Daoy (cell line): Measurements from ENCODE around the gene ATP1A4. TPM values are rescaled to one million over a fixed set of nuclear protein-coding genes. Genes with fewer than 3 reads are reported as not detected.
"Not testable (repeated sequence)": the region's sequence is repeated elsewhere in the genome, so short reads cannot be mapped to it uniquely, and the experiment has no call there.

ENCODE experiments used
- DNase-seq: peaks from one replicate; pipeline ENCODE4 v3.0.0-alpha.2; 2015; ENCODE audit warnings: low read depth
- total RNA-seq: library from RNA; depleted of rRNA; stranded (reverse); fragments of >200 nt; shearing (Covaris generic); gene quantifications from 2 replicates; pipeline ENCODE4 v1.2.3, GENCODE V29; 2014

Gene ATP1A4
- total RNA-seq, 1 experiment from 2014 or later, result not detected

DNA sequence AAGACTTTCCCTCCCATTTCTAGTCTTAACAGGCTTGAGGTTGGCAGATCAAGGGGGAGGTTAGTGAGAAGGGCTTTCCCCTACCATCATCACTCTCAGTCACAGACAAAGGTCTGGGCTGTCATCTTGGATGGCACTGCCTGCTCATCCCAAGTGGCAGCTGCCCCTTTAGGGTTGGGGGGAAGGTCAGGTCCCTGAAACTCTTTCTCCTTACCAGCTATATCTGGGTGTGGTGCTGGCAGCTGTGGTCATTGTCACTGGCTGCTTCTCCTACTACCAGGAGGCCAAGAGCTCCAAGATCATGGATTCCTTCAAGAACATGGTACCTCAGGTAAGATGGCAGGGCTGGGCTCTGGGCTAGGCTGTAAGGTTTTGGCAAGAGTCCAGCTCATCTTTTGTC, 27.7 kb upstream of the ATP1A4 start:
- DNase-seq, result no peak

- DNase-seq, result peak; percentile 87
Observed at GRCh38 chr1:160124705-160125478, 26.5 kb upstream of the ATP1A4 start.

- peak; percentile 79 for DNase-seq
Observed at GRCh38 chr1:160125746-160126145, 25.7 kb upstream of the ATP1A4 start.

- not testable (repeated sequence) for DNase-seq
Observed at GRCh38 chr1:160126342-160126741, 25.1 kb upstream of the ATP1A4 start.

GRCh38 chr1:160127381-160127780, 24.0 kb upstream of the ATP1A4 start:
- DNase-seq, result no peak

DNA sequence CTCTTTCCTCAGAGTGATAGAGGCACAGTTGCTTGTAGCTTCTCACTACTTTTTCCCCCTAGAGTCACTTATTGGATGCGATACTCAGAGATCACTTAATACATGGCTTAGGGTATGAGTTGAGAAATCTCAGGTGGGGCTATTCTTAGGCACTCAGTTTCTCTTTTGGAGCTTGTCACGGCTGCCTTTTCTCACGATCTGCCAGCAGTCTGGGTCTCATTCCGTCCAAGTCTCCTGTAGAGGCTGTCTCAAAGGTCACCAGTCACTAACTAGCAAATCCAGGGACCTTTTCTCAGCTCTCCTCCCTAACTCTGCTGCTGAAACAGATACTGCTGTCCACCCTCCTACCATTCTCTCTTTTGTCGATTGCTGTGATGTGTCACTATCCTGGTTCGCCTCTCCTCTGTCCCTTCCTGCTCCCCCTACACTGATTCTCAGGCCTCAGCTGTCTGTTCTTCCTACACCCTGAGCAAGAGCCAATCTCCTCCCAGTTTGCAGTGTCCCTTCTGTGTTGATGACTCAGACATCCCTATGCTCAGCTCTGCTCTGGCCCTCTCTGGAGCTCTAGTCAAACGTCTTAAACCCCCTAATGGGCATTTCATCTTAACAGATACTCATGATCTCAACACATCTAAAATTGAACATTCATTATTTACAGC, 23.4 kb upstream of the ATP1A4 start:
- DNase-seq, result peak; percentile 51

- no peak for DNase-seq
Observed at GRCh38 chr1:160128636-160129035, 22.8 kb upstream of the ATP1A4 start.

DNA sequence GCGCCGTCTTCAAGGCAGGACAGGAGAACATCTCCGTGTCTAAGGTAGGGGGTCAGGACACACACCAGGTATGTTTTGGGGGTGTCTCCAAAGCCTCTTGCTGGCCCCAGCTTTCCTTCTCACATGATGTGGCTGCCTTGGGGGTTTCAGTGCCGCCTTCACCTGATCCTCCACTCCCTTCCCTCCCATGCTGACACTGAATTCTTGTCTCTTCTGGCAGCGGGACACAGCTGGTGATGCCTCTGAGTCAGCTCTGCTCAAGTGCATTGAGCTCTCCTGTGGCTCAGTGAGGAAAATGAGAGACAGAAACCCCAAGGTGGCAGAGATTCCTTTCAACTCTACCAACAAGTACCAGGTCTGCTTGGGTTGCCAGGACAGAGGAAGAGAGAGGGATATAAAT, 22.4 kb upstream of the ATP1A4 start:
- DNase-seq, result peak; percentile 46

DNA sequence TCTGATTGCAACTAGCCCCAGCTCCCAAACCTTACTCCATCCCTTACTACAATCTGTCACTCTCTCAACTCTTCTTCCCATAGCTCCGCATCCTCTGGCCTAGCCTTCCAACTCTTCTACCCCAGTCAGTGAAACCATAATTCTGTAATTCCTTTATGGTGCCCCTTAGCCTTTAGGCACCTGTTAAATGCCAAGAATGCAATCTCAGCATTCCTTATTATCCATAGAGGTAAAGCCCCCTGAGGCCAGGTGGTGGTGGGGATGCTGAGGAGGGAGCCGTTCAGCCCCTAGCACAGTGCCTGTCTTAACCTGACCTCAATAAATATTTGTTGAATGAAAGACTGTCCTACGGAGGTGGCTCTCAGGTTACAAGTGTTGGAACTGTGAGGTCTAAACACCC, 21.8 kb upstream of the ATP1A4 start:
- no peak for DNase-seq

GRCh38 chr1:160129966-160130365, 21.4 kb upstream of the ATP1A4 start:
- DNase-seq, result no peak

DNA sequence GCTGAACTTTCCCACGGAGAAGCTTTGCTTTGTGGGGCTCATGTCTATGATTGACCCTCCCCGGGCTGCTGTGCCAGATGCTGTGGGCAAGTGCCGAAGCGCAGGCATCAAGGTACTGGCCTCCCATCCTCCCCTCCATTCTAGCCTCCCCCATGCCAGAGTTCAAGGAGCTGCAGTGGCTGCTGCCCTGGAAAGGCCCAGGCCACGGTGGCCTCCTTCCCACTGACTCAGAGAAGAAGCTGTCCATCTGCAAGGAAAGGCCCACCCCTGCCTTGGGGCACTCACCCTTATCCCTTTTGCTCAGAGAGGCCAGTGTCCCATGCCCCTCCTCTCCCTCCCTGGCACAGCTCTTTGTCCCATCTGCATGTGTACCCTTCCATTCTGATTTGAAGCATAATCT, 20.9 kb upstream of the ATP1A4 start:
- no peak for DNase-seq

DNA sequence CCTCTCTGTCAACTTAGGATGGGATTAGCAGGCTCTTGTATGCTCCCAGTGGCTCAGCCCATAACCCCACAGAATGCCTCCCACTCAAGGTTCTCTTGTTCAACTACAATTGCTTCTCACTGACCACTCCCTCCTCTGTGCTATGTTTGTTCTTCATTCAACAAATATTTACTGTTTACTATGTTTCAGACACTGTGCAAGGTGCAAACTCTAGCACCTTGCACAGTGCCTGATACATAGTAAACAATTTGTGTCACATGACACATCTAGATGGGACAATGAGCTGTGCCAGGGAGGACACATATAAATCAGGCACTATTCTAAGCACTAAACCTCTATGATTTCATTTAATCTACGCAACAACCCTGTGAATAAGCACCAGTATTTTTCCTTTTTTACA, 20.5 kb upstream of the ATP1A4 start:
- DNase-seq, result no peak

- no peak for DNase-seq
Observed at GRCh38 chr1:160131803-160132565, 19.4 kb upstream of the ATP1A4 start.

DNA sequence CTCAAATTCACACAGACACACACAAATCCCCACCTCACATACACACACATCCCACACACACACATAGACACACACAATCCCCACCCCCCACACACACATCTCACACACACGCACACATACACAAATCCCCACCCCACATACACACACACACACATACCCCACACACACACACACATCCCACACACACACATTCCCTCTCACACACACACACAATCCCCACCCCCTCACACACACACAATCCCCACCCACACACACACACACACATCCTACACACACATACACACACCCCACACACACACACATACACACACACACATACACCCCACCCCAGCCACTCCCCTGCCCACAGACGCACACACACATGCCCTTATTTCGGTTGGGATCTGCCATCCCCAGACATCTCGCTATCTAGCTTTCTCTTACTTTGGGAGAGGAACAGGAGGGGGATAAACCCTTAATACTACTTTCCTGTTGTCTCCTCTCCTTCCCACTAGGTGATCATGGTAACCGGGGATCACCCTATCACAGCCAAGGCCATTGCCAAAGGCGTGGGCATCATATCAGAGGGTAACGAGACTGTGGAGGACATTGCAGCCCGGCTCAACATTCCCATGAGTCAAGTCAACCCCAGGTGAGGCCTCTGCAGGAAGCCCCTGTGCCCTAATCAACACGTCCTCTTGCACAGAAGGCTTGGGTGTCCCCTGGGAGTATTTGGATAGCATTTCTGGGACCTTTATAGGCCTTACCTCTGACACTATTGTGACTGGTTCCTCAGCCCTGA, 17.2 kb upstream of the ATP1A4 start:
- DNase-seq, result no peak

GRCh38 chr1:160134791-160135572, 16.4 kb upstream of the ATP1A4 start:
- DNase-seq, result no peak

GRCh38 chr1:160136121-160136925, 15.1 kb upstream of the ATP1A4 start:
- no peak for DNase-seq

- DNase-seq, result no peak
Observed at GRCh38 chr1:160136926-160137200, 14.5 kb upstream of the ATP1A4 start.

GRCh38 chr1:160137216-160137862, 14.1 kb upstream of the ATP1A4 start:
- no peak for DNase-seq

DNA sequence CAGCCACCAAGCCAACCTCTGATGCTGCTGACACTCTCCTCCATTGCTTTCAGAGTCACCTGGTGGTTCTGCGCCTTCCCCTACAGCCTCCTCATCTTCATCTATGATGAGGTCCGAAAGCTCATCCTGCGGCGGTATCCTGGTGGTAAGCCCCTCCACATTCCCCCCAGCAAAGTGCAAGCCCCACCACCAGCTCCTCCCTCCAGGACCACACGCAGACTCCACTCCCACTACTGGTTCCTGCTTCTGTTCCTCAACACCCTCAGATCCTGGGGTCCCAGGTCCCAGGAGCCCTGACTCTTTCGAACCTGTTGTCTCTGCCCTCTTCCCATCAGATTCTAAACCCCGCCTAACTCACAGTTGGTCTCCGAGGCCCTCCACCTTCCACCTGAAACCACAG, 11.6 kb upstream of the ATP1A4 start:
- DNase-seq, result no peak

- DNase-seq, result no peak
Observed at GRCh38 chr1:160143695-160144094, 7.7 kb upstream of the ATP1A4 start.
